SK-N-SH treated with all-trans-retinoic acid at 6 μM for 48 hours (cell line): Measurements from ENCODE around the gene ATP9A.
A peak's percentile ranks its signal among the peaks of the same experiment; 100 is the strongest.

ENCODE experiments used
- ARNTL ChIP-seq: fragments of 450-650 bp; formaldehyde crosslinking; IDR thresholded peaks from 2 replicates; pipeline ENCODE4 v1.5.0; 2020; ENCODE audit warnings: low read depth, mild to moderate bottlenecking, moderate library complexity, borderline replicate concordance
- BACH2 ChIP-seq: fragments of 250-450 bp; sonication (Bioruptor Pico); IDR thresholded peaks from 2 replicates; pipeline ENCODE4 v1.9.0; 2021; ENCODE audit warnings: mild to moderate bottlenecking, borderline replicate concordance
- CSRNP3 ChIP-seq: fragments of 250-450 bp; sonication (Bioruptor Pico); IDR thresholded peaks from 2 replicates; pipeline ENCODE4 v1.5.1; 2021; ENCODE audit warnings: mild to moderate bottlenecking, moderate library complexity
- GLIS3 ChIP-seq: fragments of 250-450 bp; sonication (Bioruptor Pico); IDR thresholded peaks from 2 replicates; pipeline ENCODE4 v1.5.0; 2020; ENCODE audit warnings: mild to moderate bottlenecking, moderate library complexity
- OSR1 ChIP-seq: fragments of 250-450 bp; sonication (Bioruptor Pico); IDR thresholded peaks from 2 replicates; pipeline ENCODE4 v1.8.0; 2022; ENCODE audit warnings: moderate library complexity, mild to moderate bottlenecking, inconsistent platforms
- PATZ1 ChIP-seq: fragments of 250-450 bp; sonication (Bioruptor Pico); IDR thresholded peaks from 2 replicates; pipeline ENCODE4 v1.8.0; 2020; ENCODE audit warnings: mild to moderate bottlenecking, moderate library complexity, borderline replicate concordance
- TSHZ2 ChIP-seq: fragments of 250-450 bp; sonication (Bioruptor Pico); IDR thresholded peaks from 2 replicates; pipeline ENCODE4 v1.5.0; 2020; ENCODE audit warnings: mild to moderate bottlenecking, moderate library complexity
- ZC3H10 ChIP-seq: fragments of 250-450 bp; sonication (Bioruptor Pico); IDR thresholded peaks from 2 replicates; pipeline ENCODE4 v1.5.1; 2021; ENCODE audit warnings: mild to moderate bottlenecking, moderate library complexity

DNA sequence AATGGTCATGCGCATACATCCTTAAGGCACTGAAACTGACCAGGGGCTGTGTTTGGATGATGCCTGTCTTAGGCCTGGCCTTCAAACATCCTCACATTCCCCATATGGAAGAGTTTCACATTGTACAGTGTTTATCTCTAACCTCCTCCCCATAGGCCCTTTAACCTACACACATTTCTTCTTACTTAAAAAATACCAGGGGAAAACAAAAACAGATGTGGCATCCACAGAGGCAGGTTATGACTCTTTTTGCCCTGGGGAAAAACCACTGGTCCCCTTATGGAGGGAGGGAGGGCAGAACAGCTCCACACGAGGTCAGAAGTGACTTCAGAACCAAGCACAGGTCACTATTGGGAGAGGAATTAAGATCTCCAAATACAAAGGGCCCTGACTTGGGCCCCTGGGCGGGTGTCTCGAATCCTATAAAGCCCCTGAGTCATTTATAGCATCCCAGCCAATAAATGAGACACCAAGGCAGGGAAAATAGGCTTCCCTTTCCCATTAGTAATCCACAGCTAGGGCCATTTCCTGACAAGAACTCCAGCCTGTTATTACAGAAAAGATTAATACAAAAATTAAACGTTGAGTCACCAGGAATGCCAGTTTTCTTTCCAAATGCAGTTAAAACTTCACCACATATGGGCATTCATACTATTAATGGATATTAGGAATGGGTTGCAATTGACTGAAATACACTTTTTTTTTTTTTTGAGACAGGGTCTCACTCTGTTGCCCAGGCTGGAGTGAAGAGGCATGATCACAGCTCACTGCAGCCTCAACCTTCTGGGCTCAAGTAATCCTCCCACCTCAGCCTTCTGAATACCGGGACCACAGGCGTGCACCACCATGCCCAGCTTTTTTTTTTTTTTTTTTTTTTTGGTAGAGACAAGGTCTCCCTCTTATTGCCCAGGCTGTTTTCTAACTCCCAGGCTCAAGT is 107.2 kb downstream of the ATP9A start:
- TF ChIP-seq ARNTL (CRISPR knock-in tag) (no peak), BACH2 (CRISPR knock-in tag) (no peak), ZC3H10 (CRISPR knock-in tag) (peak; percentile 76), PATZ1 (CRISPR knock-in tag) (0 out of 2 replicates have a peak, but pooled peaks have one; percentile 26), OSR1 (CRISPR knock-in tag) (no peak), CSRNP3 (no peak; the same call in 1 of the 2 replicates), GLIS3 (CRISPR knock-in tag) (no peak), TSHZ2 (CRISPR knock-in tag) (no peak)
